ENCODE measurements around the gene TFDP2.

Gene TFDP2

GRCh38 chr3:141963301-141963700, 186.0 kb downstream of the TFDP2 start:
- peak; percentile 28 for DNase-seq (ENCODE audit: low read depth)

GRCh38 chr3:141960731-141961130, 188.6 kb downstream of the TFDP2 start:
- DNase-seq (ENCODE audit: low read depth) = peak; percentile 54

- DNase-seq (ENCODE audit: low read depth) = peak; percentile 84
These were observed 189.5 kb downstream of the TFDP2 start for GRCh38 chr3:141959589-141960554.

GRCh38 chr3:141955175-141955574, 194.2 kb downstream of the TFDP2 start:
- peak; percentile 50 for DNase-seq (ENCODE audit: low read depth)

GRCh38 chr3:141952611-141953010, 196.7 kb downstream of the TFDP2 start:
- DNase-seq (ENCODE audit: low read depth) = no peak

GRCh38 chr3:141950572-141951493, 198.5 kb downstream of the TFDP2 start:
- DNase-seq (ENCODE audit: low read depth) = no peak

GRCh38 chr3:141949972-141950371, 199.4 kb downstream of the TFDP2 start:
- no peak for DNase-seq (ENCODE audit: low read depth)

- no peak for DNase-seq (ENCODE audit: low read depth)
These were observed 199.9 kb downstream of the TFDP2 start for GRCh38 chr3:141949399-141949798.

GRCh38 chr3:141945726-141946485, 203.4 kb downstream of the TFDP2 start:
- no peak for DNase-seq (ENCODE audit: low read depth)

GRCh38 chr3:141942006-141942405, 207.3 kb downstream of the TFDP2 start:
- DNase-seq (ENCODE audit: low read depth) = no peak

GRCh38 chr3:141941093-141941492, 208.3 kb downstream of the TFDP2 start:
- no peak for DNase-seq (ENCODE audit: low read depth)

- peak; percentile 49 for DNase-seq (ENCODE audit: low read depth)
These were observed 209.1 kb downstream of the TFDP2 start for GRCh38 chr3:141940194-141940776.

GRCh38 chr3:141939759-141940158, 209.6 kb downstream of the TFDP2 start:
- no peak for DNase-seq (ENCODE audit: low read depth)

GRCh38 chr3:141938011-141938500, 211.3 kb downstream of the TFDP2 start:
- DNase-seq (ENCODE audit: low read depth) = no peak

- no peak for DNase-seq (ENCODE audit: low read depth)
These were observed 215.0 kb downstream of the TFDP2 start for GRCh38 chr3:141934354-141934753.

- DNase-seq (ENCODE audit: low read depth) = no peak
These were observed 215.7 kb downstream of the TFDP2 start for GRCh38 chr3:141933421-141934300.

GRCh38 chr3:141930801-141931200, 218.5 kb downstream of the TFDP2 start:
- no peak for DNase-seq (ENCODE audit: low read depth)

- DNase-seq (ENCODE audit: low read depth) = no peak
These were observed 219.9 kb downstream of the TFDP2 start for GRCh38 chr3:141929341-141929995.

GRCh38 chr3:141928631-141929270, 220.6 kb downstream of the TFDP2 start:
- no peak for DNase-seq (ENCODE audit: low read depth)

Data from iris pigment epithelial cell (primary cell).